ENCODE results near the gene HOXB7.

HOXB7 gene

DNA sequence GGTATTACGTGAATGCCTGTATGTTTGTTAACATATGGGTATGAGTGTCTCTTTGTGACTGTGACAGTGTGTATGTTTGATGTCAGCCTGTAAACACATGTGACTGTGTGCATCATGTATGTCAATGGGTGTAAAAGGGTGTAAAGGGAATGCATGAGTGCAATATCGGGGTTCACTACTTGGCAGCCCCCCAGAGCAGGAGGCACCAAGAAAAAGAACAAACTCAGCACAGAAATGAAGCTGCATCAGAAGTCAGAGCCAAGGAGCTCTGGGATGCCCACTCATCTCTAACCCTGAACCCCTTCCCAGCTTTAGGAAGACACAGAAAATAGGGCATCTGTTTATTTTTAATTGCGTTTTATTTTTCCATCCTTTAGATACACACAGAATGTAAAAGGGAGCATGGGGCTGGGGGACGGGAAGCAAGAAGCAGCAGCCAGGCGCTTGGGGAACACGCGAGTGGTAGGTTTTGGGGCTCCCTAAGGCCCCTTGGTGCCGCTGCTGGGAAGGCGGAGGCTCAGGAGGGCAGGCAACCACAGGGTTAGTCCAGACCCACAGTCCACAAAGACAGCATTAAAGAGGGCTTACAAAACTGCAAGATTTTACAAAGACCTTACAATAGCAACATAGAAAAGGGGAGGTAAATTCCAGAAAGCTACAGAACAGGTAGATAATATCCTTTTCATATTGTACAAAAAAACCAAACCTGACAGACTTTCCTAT lies 3.8 kb downstream of the HOXB7 start:
- FAIRE-seq = no peak

DNA sequence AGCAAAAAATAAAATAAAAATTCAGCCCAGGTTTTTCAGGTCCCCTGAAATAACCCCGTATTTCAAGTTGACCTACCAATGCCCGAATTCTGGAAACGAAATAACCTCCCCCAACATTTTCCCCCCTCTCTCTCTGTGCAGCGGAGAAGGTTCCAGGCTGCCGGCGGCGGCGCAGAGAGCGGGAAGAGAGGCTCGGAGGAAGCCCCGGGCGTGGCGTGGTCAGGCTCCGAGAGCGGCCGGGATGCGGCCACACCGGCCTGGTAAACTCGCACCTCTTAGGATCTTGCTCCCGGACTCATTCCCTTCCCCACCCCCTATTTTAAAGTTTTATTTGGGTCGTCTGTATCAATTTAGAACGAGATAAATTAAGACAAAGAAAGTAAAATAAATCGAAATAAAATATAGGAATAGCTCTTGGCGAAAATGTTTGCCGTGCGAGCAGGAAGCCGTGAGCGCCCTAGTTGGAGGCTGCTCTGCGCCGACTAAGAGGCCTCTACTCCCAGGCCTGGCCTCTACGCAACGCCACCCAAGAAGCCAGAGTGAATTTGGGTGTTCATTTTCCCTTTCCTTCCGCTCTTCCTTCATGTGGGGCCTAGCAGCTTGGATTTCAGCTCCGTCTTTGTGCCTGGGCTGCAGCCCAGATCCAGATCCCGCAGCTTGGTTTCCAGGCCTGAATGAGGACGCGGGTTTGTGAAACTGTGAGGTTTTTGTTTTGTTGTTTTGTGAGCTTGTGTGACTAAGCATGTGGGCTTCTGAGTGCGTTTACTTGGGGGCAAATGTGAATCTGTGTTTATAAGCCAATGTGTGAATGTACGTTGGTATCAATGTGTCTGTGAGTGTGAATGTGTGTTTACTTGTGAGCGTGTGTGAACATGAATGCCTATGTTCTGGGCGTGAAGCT lies 4.6 kb downstream of the HOXB7 start:
- no peak for FAIRE-seq

DNA sequence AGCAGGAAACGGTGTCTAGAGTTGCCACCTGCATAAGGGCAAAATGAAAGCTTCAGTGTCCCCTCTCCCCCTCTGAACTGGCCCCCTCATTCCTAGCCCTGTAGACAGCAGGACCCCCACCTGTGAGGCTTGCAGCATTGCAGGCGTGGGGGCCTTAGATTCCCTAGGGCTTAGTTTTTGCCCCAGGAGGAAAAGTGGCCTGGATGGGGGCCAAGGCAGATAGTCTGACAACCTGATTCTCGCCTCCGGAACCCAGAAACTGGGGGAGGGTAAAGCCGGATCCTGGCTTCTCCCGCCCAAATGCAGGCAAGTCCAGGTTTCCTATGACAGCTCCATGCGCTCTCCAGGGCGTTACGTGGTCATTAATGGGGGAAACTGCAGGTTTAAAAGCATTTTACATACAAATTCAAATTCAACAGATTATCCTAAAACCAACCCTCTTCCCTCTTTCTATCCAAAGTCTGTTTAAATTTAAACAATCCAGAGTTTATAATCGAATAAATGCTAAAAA lies 5.4 kb downstream of the HOXB7 start:
- no peak for FAIRE-seq

DNA sequence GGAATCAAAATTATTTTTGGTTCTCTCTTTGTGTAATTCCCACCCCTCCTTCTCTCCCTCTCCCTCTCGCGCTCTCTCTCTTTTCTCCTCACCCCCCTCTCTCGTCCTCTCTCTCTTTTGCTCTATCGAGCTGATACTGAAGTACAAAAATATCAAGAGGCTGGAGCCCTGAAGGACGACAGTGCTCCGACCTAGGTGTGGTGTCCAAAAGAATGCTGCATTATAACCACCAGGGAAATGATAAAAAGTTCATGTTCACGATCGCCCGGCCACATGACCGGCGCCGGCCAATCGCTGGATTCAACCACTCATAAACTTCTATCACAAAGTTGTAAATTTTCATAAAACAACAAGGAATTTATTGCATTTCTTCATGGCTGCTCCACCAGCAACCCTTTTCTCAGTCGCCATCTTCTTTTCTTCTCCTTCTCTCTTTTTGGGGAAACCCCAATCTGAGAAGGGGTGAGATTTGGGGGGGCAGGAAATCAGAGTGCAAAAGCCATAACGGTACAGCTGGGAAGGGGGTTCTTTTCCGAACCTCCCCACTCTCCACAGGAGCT lies 6.0 kb downstream of the HOXB7 start, which contains the start of gene HOXB6:
HOXB6 (minus strand) TSS at position 217 of the 560 bp plus-strand sequence. CDS start 6,836 bp downstream, outside the sequence.
- FAIRE-seq = no peak

DNA sequence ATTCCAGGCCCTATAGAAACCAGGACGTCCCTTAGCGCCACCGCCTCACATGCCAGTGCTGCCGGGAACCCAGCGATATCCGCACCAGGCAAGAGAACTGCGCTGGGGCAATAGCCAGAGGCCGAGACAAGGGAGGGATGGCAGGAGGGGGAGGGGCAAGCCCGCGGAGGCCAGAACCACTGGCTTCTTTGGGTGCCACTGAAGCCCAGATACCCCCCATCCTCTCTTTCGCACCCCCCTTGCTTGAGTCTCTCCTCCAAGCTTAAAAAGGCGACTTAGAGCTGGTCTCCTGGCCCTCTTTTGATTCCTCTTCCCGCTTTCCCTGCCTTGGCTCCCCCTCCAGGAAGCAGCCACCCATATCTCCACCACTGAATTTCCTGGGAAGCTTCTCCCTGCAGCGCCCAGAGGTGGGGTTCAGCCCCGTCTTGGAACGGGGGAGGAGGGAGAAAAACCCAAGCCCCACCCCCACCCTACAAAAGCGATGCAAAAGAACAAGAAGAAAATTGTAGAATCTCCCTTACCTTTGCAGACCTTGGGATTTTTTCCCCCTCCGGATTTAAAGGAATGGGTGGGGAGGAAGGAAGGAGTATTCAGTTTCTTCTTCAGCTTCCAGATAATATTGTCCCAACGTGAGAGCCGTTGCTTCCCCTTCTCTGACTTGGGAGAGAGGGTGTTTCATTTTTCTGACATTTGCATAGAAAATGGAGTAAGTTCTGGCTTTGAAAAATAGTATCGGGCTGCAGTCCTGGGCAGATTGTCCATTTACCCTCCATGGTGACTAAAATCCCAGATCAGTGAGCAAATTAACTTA lies 6.7 kb downstream of the HOXB7 start:
- FAIRE-seq = no peak

DNA sequence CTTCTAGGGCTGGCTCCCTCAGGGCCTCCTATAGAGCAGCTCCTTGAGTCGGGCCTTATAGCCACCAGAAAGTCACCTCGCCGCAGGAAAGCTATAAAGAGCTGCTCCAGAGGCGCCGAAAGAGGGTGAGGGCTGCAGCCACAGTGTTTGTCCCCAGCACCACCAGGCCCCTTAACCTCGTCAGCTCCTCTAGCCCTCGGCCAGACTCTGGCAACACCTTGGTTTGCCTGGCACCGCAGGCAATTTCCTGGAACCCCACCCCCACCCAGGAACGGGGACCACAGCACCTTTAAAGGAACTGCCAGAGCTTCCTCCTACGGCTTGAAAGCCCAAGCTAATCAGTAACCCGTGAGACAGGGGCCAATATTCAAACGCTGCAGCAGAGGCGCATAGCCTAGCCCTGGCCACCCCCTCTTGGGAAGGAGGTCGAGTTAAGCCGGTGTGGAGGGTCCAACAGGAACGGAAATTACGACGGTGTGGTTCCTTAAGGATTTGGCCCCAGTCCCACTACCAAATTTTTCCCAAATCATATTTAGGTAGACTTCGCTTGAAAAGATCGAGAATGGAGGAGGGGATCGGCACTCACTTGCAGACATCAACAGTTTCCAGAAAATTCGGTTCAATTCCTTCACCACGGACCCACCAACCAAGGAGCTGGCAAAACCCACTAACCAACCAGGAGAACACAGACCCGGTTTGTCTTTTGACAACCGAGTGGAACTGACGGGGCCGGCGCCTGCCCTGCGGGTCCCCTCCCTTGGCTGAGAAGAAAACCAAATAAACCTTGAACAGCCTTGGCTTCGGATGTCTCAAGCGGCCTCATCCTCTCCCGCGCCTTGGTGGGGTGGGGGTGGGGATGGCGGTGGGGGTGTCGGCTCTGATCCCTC lies 9.0 kb downstream of the HOXB7 start:
- no peak for FAIRE-seq

DNA sequence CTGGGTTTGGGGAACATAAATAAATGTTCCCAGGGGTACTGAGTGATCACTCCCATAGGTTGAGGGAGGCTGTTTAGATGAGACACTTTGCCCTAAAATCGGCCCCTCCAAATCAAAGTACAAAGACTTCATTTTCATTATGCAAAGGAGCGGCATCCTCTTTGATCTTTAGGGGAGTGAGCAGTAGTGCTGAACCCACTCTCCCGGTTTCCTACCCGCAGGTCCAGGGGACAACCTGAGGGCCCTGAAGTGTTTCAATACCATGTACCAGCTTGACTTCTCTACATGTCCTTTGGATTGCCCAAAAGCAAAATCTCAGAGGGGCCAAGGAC lies 9.6 kb downstream of the HOXB7 start:
- FAIRE-seq = no peak

DNA sequence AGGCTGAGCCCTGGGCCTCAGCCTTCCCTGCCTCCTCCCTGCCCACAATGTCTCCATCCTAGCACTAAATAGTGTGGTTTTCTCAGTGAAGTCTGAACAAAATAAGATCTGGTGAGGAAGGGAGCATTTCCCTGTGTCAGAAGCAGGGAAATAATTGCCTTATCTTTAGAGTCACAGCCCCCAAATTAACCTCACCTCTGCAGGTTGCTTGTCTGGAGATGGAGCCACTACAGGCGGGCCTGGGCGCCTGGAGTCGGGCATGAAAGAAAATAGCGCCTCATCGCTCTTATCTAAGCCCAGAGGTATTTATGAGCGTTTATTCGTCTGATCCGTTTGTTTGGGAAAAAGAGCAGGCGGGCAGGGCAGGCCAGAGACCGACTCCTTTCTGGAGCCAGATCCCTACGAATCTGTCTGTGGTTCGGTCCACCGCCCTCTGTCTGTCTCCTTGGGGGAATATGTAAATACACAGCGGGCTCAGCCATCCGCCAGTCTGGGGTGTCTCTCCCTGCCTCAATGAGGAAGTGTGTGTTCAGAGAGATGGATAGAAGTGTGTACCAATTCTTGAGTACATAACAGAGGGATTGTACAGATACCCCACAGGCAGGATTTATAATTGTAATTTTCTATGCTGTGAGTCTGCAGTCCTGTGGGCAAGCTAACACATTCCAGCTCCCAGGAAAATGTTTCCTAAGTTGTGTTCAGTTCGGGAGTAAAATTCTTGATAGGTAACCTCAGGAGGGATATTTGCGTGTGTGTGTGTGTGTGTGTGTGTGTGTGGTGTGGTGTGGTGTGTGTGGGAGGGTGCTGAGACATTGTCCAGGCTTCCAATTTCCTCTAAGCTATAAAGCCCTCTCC lies 10.3 kb downstream of the HOXB7 start:
- no peak for FAIRE-seq

DNA sequence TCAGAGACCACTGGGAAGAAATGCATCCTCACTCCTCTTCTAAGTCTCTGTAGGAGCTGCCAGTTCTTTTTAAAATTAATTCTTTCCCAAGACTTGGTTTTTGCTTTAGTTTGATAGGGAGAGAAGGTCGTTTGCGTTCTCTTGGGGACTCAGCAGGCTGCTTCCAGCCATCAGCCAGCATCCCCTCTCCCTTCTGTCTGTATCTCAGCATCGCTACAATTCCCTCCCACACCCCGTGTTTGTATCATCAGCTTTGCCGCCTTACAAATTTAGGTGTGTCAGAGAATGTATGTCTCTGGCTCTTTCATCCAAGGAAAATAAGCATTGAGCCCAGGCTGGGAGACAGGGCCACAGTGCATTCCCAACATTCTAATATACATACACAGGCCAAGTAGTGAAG lies 11.5 kb downstream of the HOXB7 start:
- no peak for FAIRE-seq

DNA sequence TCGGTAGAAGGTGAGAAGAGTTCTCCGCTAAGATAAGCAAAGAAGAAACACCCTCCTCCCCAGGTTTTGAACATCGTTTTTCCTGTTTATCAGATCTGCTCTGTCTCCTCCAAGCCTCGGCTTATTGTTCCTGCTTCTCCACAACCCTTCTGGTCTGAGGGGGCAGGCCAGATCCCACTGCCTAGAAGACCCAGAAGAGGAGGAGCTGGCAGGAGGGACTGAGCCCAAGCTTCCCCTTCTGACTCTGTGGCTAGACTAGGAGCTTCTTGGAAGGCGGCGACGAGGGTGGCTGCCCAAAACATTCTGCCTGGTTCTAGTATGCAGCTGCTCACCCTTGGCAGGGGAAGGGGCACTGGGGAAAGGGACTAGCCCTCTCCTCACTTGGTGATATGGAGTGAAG lies 12.1 kb downstream of the HOXB7 start:
- no peak for FAIRE-seq

DNA sequence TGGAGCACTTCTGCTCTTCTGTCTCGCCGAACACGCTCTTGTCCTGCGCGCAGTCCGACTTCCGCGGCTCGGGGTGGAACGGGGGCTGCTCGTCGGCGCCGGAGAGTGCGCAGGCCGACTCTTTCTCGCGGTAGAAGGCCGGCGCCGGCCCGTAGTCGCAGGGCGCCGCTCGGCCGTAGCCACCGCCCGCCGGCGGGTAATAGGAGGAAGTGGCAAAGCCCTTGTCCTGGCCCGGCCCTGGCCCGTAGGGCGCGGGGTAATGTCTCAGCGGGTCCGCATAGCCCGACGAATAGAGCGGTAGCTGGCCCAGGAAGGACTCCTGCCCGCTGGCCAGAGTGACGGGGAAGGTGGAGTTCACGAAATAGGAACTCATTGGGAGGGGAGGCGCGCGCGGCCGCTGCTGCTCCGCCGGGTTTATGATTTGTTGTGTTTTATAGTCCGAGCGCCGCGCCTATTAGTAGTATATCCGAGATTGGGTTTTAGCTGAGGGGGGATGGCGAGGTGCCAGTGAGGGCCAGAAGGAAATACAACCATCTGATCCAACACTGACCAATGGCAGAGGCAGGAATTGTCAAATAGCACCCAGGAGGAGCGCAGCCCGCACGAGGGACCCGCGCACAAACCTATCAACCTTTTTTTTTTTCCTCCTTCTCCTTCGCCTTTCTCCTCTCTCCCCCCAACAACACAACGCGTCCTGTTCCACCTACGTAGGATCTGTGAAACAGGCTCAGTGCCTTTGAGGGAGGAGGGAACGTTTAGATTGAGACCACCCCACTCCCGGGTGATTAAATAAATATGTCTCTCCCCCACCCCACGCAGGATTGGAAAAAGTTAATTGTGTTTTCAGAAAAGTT lies 12.8 kb downstream of the HOXB7 start:
- FAIRE-seq = no peak

DNA sequence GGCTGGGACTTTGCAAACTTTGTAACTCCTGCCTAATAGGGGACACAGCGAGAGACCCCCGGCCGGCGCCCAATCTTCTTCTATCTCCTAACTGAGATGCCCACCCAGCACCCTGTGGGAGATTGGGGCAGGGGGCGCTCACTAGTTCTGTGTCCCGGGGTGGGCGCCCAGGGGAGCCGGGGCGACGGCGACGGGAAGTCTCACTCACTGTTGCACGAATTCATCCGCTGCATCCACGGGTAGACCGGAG lies 13.4 kb downstream of the HOXB7 start:
- FAIRE-seq = no peak

DNA sequence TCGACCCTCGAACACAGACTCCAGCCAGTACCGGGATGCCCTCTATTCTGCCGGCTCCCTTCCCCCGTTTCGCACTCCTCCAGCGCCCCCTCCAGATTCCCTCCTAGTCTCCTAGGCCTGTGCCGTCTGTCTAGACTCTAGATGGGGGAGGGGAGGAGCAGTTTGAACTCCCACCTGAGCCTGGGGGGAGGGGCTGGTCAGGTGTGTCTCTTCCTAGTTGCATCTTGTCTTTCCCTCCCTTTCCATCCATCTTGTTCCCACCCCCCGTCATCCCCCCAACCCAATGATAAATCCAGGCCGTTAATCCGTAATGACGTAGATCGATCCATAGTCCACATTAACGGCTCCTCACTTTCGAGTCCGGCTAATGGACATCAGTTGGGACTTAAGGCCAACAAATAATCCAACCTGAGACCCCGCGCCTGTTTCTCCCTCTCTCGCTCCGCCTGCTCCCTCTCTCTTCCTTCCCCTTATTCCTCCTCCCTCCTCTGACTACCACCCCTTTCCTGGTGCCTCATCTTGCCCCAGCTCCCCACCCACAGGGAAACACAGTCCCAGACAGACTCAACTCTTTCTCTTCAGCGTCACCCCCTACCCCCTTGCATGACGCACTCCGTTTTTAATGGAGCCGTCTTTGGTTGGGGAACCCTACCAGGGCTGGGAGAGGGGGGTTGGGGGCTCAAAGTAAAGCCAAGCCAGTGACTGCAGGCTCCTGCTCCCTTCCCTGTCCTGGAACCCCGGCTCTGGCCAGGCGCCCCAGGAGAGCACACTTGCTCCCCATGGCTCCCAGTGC lies 13.9 kb downstream of the HOXB7 start:
- FAIRE-seq = no peak

DNA sequence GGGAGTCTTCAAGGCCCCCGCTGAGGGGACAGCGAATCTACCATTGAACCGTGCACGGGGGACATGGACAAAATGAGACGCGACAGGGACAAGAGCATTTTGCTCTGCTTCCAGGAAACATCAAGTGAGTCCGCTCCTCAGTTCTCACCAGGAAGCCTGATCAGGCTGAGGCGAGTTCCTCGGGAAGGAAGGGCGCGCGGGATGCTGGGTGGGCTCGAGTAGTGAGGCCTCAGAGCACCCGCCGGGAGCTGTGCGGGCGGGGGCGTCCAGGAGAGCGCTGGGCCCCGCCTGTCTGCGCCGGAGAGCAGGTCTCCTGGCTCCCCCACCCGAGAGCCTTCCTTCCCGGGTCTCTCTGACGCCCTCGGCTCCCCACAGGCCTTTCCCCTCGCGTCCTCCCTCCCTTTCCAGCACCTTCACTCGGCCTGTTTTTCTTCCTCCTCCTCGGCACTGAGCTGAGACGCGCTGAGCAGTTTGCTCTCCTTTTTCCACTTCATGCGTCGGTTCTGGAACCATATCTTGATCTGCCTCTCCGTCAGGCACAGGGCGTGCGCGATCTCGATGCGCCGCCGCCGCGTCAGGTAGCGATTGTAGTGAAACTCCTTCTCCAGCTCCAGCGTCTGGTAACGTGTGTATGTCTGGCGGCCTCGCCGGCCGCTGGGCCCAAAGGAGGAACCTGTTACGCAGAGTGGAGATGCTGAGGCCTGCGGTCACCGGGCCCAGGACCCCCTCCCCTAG lies 14.7 kb downstream of the HOXB7 start:
- FAIRE-seq = no peak

DNA sequence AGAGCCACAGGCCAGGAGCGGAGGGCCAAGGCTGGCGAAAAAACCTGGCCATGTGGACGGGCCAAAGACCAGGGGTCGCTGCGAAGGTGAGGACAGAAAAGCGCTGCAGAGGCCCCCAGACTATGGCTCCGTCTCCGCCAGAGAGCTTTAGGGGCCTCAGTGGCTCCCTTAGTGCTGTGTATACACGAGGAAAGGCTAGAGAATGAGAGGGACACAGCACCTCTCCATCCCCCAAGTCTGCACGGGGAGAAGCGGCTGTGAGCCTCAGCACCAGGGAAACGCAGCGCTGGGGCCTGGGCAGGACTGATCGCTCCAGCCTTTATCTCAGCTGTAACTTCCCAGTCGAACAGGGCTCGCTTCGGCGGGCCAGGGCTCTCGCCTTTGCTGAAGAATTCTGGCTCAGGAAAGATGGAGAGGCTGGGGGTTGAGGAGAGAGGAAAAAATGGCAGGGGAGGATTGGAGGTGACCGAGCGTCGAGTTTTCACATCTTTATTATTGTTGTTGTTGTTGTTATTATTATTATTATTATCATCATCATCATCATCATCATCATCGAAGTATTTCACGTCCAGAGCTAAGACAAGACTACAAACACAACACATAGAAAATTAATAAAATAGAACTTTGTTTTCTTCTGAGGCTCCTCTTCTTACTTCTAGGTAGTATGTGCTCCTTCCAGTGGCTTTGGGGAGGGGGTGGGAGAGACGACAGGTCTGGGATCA lies 15.4 kb downstream of the HOXB7 start:
- FAIRE-seq = no peak

DNA sequence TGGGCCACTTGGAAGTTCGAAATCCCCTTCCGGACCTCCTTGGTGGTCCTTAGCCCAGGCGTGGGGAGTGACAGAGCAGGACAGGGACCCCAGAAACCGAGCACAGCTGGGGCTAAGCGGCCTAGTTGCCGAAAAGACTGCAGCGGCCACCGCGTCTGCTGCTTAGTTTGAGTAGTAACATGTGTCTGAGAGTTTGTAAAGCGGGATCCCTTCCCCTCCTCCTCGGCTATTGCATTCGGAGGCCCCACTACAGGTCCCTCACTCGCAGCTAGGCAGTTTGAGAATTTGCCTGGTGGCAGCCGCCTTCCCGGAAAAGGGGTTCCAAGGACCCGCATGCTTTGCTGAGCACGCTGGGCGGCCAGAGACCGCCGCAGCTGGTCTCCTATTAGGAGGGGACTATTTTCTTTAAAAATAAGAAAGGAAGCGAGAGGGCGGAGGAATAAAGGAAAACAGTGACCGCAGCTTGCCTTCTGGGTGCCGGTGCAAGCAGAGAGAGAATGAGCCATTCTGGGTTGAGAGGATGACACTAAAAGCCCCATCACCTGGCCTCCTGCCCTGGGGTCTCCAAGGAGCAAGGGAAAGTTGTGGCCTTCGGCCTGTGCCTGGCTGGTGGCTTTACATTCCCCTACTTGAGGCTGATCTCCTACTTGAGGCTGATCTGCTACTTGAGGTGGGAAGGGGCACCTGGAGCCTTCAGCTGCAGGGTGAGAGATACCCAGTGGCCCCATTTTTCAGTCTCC lies 16.1 kb downstream of the HOXB7 start:
- no peak for FAIRE-seq
